NB4 (cell line): ENCODE data around the gene NCS1.

Source experiments
- POLR2A ChIP-seq: IDR thresholded peaks from 2 replicates; pipeline ENCODE4 v1.6.1; 2011; ENCODE audit warnings: mild to moderate bottlenecking; ENCODE audit not compliant: insufficient read length; ENCODE audit errors: extremely low read depth
- TF ChIP-seq, protein P1 (sequence below): IDR thresholded peaks from one replicate; pipeline ENCODE4 v1.5.1; 2012; ENCODE audit warnings: low read depth, low read length

DNA sequence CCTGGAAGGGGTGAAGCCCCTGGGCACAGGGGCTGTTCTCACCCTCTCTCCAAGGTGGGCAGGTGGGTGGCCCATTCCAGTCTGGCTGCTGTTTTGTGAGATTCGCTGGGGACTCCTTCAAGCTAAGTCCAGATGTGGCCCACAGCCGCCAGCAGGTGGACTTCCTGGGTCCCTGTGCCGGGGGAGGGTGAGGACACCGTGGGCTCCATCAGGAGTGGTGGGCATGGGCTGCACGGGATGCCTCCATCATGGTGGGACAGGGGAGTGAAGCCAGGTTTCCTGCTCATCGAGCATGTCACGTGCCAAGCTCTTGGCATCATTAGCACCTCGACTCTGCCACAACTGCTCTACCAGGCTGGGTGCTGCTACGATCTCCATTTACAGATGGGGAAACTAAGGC lies 1.8 kb downstream of the NCS1 start:
- TF ChIP-seq, protein P1, sequence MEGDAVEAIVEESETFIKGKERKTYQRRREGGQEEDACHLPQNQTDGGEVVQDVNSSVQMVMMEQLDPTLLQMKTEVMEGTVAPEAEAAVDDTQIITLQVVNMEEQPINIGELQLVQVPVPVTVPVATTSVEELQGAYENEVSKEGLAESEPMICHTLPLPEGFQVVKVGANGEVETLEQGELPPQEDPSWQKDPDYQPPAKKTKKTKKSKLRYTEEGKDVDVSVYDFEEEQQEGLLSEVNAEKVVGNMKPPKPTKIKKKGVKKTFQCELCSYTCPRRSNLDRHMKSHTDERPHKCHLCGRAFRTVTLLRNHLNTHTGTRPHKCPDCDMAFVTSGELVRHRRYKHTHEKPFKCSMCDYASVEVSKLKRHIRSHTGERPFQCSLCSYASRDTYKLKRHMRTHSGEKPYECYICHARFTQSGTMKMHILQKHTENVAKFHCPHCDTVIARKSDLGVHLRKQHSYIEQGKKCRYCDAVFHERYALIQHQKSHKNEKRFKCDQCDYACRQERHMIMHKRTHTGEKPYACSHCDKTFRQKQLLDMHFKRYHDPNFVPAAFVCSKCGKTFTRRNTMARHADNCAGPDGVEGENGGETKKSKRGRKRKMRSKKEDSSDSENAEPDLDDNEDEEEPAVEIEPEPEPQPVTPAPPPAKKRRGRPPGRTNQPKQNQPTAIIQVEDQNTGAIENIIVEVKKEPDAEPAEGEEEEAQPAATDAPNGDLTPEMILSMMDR = no peak
- TF ChIP-seq POLR2A = no peak
